SK-N-SH (cell line): ENCODE results near the gene PNPLA2. TPM values are rescaled to one million over a fixed set of nuclear protein-coding genes. Genes with fewer than 3 reads are reported as not detected.

Source experiments
- CTCF ChIA-PET: fragments of 300-600, 350-600 bp; formaldehyde crosslinking; extraction: SDS; loops from one replicate; lab custom pipeline; 2021; lab: Yijun Ruan, JAX
- POLR2A ChIA-PET: fragments of 350-600 bp; sonication (Branson Sonifier 250); formaldehyde crosslinking; extraction: SDS; loops from one replicate; lab custom pipeline; 2020; ENCODE audit warnings: antibody characterized with exemption, inconsistent platforms; lab: Yijun Ruan, JAX
- DNase-seq: peaks from one replicate; pipeline ENCODE4 v3.0.0; 2012
- H2AFZ ChIP-seq: fragments of 200-600 bp; sonication (generic); 2 replicates; pipeline ENCODE4 v1.8.1; 2016; ENCODE audit warnings: antibody characterized with exemption, mild to moderate bottlenecking, low read depth
- H3F3A ChIP-seq: fragments of 200-600 bp; sonication (generic); replicated peaks from 2 replicates; pipeline ENCODE3; 2016; ENCODE audit warnings: antibody characterized with exemption, mild to moderate bottlenecking; ENCODE audit not compliant: insufficient read depth
- H3K27ac ChIP-seq, 2 experiments: fragments of 200-500 bp in 1 of 2; fragments of 200-600 bp in 1 of 2; sonication (Bioruptor generic) in 1 of 2; sonication (generic), shearing (Covaris generic) in 1 of 2; 2 replicates each; pipeline versions ENCODE4 v1.5.1 to v1.6.1; 2014 to 2016; ENCODE audit warnings: low read depth in 2 of 2, inconsistent platforms in 1 of 2, low read length in 1 of 2, mild to moderate bottlenecking in 1 of 2, mixed read lengths in 1 of 2
- H3K27me3 ChIP-seq: fragments of 200-600 bp; sonication (generic), shearing (Covaris generic); 2 replicates; pipeline ENCODE4 v1.6.1; 2016; ENCODE audit warnings: mixed run types; ENCODE audit not compliant: insufficient read depth
- H3K36me3 ChIP-seq, 2 experiments: fragments of 200-500 bp in 1 of 2; fragments of 200-600 bp in 1 of 2; sonication (Bioruptor generic) in 1 of 2; sonication (generic) in 1 of 2; replicated peaks in 1 of 2; 2 replicates each; pipeline versions ENCODE3 to v1.5.1; 2014 to 2016; ENCODE audit warnings: low read length in 1 of 2, mild to moderate bottlenecking in 1 of 2; ENCODE audit not compliant: insufficient read depth in 2 of 2, control insufficient read depth in 1 of 2
- H3K4me1 ChIP-seq, 2 experiments: fragments of 200-500 bp in 1 of 2; fragments of 200-600 bp in 1 of 2; sonication (Bioruptor generic) in 1 of 2; sonication (generic), shearing (Covaris generic) in 1 of 2; 2 replicates each; pipeline versions ENCODE4 v1.5.1 to v1.6.1; 2014 to 2016; ENCODE audit warnings: low read depth in 1 of 2, low read length in 1 of 2, mixed run types in 1 of 2; ENCODE audit not compliant: insufficient read depth in 2 of 2, control insufficient read depth in 1 of 2
- H3K4me2 ChIP-seq: fragments of 200-600 bp; sonication (generic), shearing (Covaris generic); 2 replicates; pipeline ENCODE4 v1.6.1; 2017; ENCODE audit warnings: mixed run types
- H3K4me3 ChIP-seq, 2 experiments: fragments of 200-500 bp in 1 of 2; fragments of 200-600 bp in 1 of 2; sonication (Bioruptor generic) in 1 of 2; sonication (generic), shearing (Covaris generic) in 1 of 2; 2 replicates each; pipeline versions ENCODE4 v1.5.1 to v1.8.1; 2014 to 2016; ENCODE audit warnings: low read depth in 2 of 2, inconsistent platforms in 1 of 2, low read length in 1 of 2, mild to moderate bottlenecking in 1 of 2, mixed read lengths in 1 of 2, moderate library complexity in 1 of 2
- H3K79me2 ChIP-seq: fragments of 200-600 bp; sonication (generic); 2 replicates; pipeline ENCODE4 v1.8.1; 2017; ENCODE audit warnings: mild to moderate bottlenecking; ENCODE audit not compliant: insufficient read depth
- H3K9ac ChIP-seq: fragments of 200-600 bp; sonication (generic); 2 replicates; pipeline ENCODE4 v1.6.1; 2017; ENCODE audit warnings: mixed run types
- H3K9me2 ChIP-seq: fragments of 200-600 bp; sonication (generic); 2 replicates; pipeline ENCODE4 v1.6.1; 2017; ENCODE audit warnings: mixed run types
- H3K9me3 ChIP-seq: fragments of 200-600 bp; sonication (generic); 2 replicates; pipeline ENCODE4 v1.6.1; 2017; ENCODE audit warnings: mixed run types, mild to moderate bottlenecking, moderate library complexity
- H4K20me1 ChIP-seq: fragments of 200-600 bp; sonication (generic); 2 replicates; pipeline ENCODE4 v1.6.1; 2017; ENCODE audit warnings: mild to moderate bottlenecking, mixed run types; ENCODE audit not compliant: insufficient read depth
- EP300 ChIP-seq, 2 experiments: IDR thresholded peaks; 2 replicates each; pipeline versions ENCODE4 v1.4.0 to v1.6.1; 2012; ENCODE audit warnings: borderline replicate concordance in 1 of 2, low read depth in 1 of 2, low read length in 1 of 2
- EZH2phosphoT487 ChIP-seq: fragments of 200-600 bp; sonication (generic); IDR thresholded peaks from 2 replicates; pipeline ENCODE4 v1.6.1; 2017; ENCODE audit warnings: low read depth, mixed run types, mild to moderate bottlenecking, antibody characterized with exemption, moderate library complexity, borderline replicate concordance
- FOSL2 ChIP-seq: IDR thresholded peaks from 2 replicates; pipeline ENCODE4 v1.4.0; 2012; ENCODE audit warnings: low read depth, mild to moderate bottlenecking, moderate library complexity, borderline replicate concordance
- FOXJ3 ChIP-seq: sonication (generic); formaldehyde crosslinking; IDR thresholded peaks from 2 replicates; pipeline ENCODE4 v1.5.1; 2020; ENCODE audit warnings: mild to moderate bottlenecking, missing genetic modification reagents
- FOXM1 ChIP-seq: IDR thresholded peaks from 2 replicates; pipeline ENCODE4 v1.4.0; 2012; ENCODE audit warnings: low read depth, mild to moderate bottlenecking
- GATA2 ChIP-seq: sonication (generic); formaldehyde crosslinking; IDR thresholded peaks from 2 replicates; pipeline ENCODE4 v1.5.0; 2020; ENCODE audit warnings: mild to moderate bottlenecking, missing genetic modification reagents
- MEF2A ChIP-seq: IDR thresholded peaks from 2 replicates; pipeline ENCODE4 v1.4.0; 2012; ENCODE audit warnings: low read depth, borderline replicate concordance
- RAD21 ChIP-seq: IDR thresholded peaks from 2 replicates; pipeline ENCODE4 v1.6.1; 2012; ENCODE audit warnings: mild to moderate bottlenecking, low read length
- SIN3A ChIP-seq: IDR thresholded peaks from 2 replicates; pipeline ENCODE4 v1.6.1; 2012; ENCODE audit warnings: low read depth, mild to moderate bottlenecking, low read length, moderate library complexity, borderline replicate concordance
- TCF12 ChIP-seq: IDR thresholded peaks from 2 replicates; pipeline ENCODE4 v1.4.0; 2012
- WGBS: methylation state at CpG from one replicate; pipeline ENCODE4 v1.1.6; 2017; ENCODE audit warnings: low lambda C conversion rate; 5-methylcytosine and 5-hydroxymethylcytosine counted together
- polyA plus RNA-seq, 3 experiments: library from polyadenylated mRNA; depleted of rRNA; stranded (reverse); fragments of >200 nt; gene quantifications; 2 replicates each; pipeline ENCODE4 v1.2.3, GENCODE V29; 2012
- TF ChIP-seq, protein P1 (sequence below): fragments of 150-350 bp; IDR thresholded peaks from 2 replicates; pipeline ENCODE4 v1.6.1; 2017; ENCODE audit warnings: antibody characterized with exemption, low read length, low read depth, borderline replicate concordance
- TF ChIP-seq, protein P2 (sequence below): fragments of 150-350 bp; IDR thresholded peaks from 2 replicates; pipeline ENCODE4 v1.6.1; 2016; ENCODE audit warnings: mild to moderate bottlenecking, low read depth, low read length
- TF ChIP-seq, protein P3 (sequence below): IDR thresholded peaks from 2 replicates; pipeline ENCODE4 v1.4.0; 2012; ENCODE audit warnings: low read depth, borderline replicate concordance
- TF ChIP-seq, protein P4 (sequence below): IDR thresholded peaks from 2 replicates; pipeline ENCODE4; 2012
- TF ChIP-seq, protein P5 (sequence below): IDR thresholded peaks from 2 replicates; pipeline ENCODE4 v1.4.0; 2012; ENCODE audit warnings: low read depth

The PNPLA2 gene
- polyA plus RNA-seq, 1 of the 3 experiments (the other 2 are of a cell fraction), result 60.3 TPM

DNA sequence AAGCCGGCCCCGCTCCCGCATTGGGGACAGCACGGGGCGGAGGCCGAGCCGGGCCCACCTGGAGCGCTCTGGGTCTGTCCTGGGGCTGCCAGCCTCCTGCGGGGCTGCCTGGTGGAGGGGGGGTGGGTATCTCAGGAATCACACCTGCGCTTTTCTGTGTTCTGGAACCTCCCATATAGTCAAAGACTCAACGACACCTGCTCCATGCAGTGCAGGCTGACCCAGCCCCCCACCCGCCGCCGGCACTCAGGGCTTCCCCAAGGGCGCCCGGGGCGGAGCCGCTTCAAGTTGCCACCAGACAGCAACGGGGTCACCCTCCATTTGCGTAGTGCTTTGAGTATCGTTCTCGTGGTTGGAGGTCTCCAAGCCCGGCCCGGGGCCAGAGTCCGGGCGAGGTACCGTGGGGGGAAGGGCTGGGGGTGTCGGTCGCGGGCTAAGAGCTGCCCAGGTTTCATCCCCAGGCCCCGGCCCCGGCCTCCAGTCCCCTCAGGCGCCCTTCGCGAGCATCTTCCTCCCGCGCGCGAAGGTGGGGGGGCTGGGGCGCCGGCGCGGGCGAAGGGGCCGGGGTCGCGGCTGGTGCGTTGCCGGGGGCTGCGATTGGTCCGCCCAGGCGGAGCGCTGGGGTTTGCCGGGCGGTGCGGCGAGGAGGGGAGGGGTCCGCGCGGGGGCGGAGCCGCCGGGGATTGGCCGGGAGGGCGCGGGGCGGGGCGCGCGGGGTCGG is 30.6 kb downstream of the PNPLA2 start:
- ChIA-PET CTCF (interaction anchor here (0.7 to 7.5 kb wide), 22 partner anchors 8 to 241 kb away, joined by 3 to 70 read pairs (median 8); no protein-coding TSS in a partner anchor), POLR2A (no interaction called here)
- Histone ChIP-seq H3K9ac (no peak overlapping the region), H3K27me3 (no peaks in the 10 kb centered on the region), H3K36me3 (no peaks in the 10 kb centered on the region), H3K9me3 (no peaks in the 10 kb centered on the region), H3K9me2 (no peaks in the 10 kb centered on the region), H3K4me3 (peak overlapping the region; percentile 43 to 51), H3K79me2 (peaks cover 59% of the 10 kb centered on the region), H3K27ac (no peak overlapping the region; a peak in 1 of 4 replicates), H3K4me1 (peaks cover 32 to 41% of the 10 kb centered on the region in 2 experiments; a peak in 3 of 4 replicates), H4K20me1 (peaks cover 54% of the 10 kb centered on the region), H3F3A (peaks cover 20% of the 10 kb centered on the region), H3K4me2 (peak overlapping the region; percentile 86), H2AFZ (no peak overlapping the region)
- TF ChIP-seq FOXM1, result no peak
- TF ChIP-seq EP300 (IDR thresholded peaks at IDR 0.05; ENCODE audit: borderline replicate concordance in 1 of 2, low read depth in 1 of 2, low read length in 1 of 2), result no peak
- TF ChIP-seq, protein P1, sequence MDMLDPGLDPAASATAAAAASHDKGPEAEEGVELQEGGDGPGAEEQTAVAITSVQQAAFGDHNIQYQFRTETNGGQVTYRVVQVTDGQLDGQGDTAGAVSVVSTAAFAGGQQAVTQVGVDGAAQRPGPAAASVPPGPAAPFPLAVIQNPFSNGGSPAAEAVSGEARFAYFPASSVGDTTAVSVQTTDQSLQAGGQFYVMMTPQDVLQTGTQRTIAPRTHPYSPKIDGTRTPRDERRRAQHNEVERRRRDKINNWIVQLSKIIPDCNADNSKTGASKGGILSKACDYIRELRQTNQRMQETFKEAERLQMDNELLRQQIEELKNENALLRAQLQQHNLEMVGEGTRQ, result no peak
- no peak for TF ChIP-seq TCF12
- TF ChIP-seq EZH2phosphoT487, result no peak
- TF ChIP-seq, protein P2, sequence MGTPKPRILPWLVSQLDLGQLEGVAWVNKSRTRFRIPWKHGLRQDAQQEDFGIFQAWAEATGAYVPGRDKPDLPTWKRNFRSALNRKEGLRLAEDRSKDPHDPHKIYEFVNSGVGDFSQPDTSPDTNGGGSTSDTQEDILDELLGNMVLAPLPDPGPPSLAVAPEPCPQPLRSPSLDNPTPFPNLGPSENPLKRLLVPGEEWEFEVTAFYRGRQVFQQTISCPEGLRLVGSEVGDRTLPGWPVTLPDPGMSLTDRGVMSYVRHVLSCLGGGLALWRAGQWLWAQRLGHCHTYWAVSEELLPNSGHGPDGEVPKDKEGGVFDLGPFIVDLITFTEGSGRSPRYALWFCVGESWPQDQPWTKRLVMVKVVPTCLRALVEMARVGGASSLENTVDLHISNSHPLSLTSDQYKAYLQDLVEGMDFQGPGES, result no peak
- TF ChIP-seq, protein P3, sequence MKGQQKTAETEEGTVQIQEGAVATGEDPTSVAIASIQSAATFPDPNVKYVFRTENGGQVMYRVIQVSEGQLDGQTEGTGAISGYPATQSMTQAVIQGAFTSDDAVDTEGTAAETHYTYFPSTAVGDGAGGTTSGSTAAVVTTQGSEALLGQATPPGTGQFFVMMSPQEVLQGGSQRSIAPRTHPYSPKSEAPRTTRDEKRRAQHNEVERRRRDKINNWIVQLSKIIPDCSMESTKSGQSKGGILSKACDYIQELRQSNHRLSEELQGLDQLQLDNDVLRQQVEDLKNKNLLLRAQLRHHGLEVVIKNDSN, result no peak
- no peak for TF ChIP-seq GATA2 (CRISPR knock-in tag)
- TF ChIP-seq, protein P4, sequence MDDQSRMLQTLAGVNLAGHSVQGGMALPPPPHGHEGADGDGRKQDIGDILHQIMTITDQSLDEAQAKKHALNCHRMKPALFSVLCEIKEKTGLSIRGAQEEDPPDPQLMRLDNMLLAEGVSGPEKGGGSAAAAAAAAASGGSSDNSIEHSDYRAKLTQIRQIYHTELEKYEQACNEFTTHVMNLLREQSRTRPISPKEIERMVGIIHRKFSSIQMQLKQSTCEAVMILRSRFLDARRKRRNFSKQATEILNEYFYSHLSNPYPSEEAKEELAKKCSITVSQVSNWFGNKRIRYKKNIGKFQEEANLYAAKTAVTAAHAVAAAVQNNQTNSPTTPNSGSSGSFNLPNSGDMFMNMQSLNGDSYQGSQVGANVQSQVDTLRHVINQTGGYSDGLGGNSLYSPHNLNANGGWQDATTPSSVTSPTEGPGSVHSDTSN, result no peak
- TF ChIP-seq RAD21, result no peak
- no peak for TF ChIP-seq SIN3A
- TF ChIP-seq MEF2A, result no peak
- TF ChIP-seq, protein P5, sequence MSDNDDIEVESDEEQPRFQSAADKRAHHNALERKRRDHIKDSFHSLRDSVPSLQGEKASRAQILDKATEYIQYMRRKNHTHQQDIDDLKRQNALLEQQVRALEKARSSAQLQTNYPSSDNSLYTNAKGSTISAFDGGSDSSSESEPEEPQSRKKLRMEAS, result no peak
- no peak for TF ChIP-seq FOXJ3 (CRISPR knock-in tag)
- TF ChIP-seq FOSL2, result no peak
- DNase-seq, result peak; percentile 98
- 34% methylated on average over 15 of the region's 71 CpGs for WGBS
